ENCODE measurements around the gene TRIL. TPM values are rescaled to one million over a fixed set of nuclear protein-coding genes. Genes with fewer than 3 reads are reported as not detected.

TRIL gene
- polyA plus RNA-seq, 4 donors: 53.3 to 155 (median 64.3) TPM

DNA sequence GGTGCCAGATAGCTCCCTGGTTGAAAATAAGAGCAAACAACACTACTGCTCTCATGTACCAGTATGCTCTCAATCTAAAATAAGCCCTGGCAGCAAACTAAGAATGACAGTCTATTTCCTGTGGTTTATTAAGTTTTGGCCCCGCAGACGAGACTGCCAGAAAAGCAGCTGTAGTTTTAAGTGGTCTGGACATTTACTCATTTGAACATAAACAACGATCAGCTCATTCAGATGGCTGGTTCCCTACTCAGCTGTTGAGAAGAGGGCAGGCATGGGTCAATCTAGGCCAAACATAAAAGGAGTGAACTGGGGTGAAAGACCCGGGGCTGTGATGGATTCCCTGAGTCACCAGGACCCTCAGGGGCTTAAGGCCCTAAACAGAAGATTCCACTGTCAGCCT lies 4.5 kb downstream of the TRIL start:
- no peak for DNase-seq (ENCODE audit: low read depth in 4 of 4, low spot score in 3 of 4)

DNA sequence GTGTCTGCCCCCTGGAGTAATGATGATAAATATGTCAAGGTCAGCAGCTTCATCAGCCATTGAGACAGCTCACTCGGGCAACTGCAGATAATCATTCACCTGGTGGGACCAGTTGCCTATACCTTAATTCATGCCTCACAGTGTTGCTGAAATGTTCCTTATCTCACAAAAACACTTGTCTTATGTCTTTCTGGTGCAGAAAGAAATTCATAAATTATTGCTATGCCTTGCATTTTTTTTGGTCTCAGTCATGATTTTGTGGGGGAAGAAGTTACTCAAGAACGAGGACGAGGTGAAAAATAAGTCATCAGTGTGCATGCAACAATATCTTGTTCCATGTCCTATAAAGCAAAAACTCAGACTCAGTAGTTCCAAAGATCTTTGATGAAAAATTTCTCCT lies 16.0 kb downstream of the TRIL start:
- DNase-seq (ENCODE audit: low read depth in 4 of 4, low spot score in 3 of 4): no peak

DNA sequence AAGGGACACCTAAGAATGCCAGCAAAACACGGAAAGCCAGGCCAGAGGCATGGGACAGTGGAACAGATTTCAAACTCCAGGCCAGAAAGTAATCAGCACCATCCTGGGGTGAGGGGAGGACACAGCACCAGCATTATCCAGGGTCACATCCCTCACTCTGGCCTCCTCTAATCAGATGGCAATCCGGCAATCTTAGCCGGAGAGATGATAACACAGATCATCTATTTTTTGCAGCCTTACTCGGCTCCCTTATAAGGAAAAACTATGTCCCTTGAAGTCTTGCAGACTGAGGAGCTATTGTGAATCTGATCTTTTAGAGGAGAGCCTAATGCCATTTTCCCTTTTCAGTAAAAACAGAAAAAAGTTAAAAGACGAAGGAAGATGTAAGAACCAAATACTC lies 16.5 kb downstream of the TRIL start:
- DNase-seq (ENCODE audit: low read depth in 4 of 4, low spot score in 3 of 4): no peak

DNA sequence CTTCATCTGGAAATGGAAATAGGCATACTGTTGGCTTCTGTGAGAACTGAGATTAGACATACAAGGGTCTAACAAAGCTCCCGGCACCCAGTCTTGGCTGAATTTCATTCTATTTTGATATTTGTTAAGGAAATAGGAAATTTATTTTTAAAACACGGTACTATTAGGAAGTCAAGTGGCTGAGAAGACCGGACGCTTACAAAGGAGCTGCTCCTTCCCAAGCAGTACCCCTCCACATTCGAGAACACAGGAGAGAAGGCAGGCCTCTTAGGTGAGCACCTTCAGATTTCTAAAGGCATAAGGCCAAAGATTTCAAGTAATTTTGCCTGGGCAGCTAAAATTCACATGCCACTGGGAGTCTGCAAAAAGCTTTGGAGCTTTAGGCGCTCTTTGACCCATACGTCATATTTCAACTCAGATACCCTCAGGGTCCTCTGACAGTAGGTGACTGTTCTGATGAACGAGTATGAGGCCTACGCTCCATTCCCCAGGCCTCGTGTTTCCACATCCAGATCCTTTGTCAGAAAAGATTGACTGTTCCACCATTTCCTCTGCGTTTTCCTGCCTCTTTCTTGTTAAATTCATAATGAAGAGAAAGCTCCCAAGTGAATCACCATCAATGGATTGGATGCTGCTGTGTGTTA lies 17.3 kb downstream of the TRIL start:
- no peak for DNase-seq (ENCODE audit: low read depth in 4 of 4, low spot score in 3 of 4)

DNA sequence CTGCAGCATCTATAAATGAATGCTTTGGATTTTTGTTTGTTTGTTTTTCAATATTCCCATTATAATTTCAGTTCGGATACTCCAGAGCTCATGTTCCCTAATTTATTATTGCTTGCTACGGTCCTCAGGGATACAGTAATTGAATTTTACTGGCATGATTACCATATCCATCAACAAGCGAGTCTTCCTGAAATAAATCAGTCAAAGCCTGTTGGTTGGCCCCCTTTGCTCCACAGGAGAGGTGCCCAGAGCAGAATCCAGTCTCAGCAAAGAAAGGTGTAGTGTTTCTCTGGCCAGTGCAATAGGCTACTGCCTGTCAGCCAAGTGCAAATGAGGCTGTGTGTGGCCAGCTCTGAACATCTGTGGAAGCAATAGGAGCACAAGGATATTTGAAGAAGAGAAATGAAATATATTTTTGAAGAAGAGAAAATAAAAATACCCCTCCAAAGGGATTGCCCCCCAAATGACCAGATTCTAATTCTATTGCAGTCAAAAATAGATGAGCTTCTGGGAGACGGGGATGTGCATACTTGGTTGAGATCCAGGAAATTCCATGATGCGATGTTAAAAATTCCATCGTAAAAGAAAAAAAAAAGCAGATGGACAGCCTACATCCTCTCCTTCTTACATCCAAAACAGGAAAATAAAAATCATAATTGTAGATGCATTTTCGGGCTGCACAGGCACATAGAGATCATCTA lies 18.1 kb downstream of the TRIL start:
- no peak for DNase-seq (ENCODE audit: low read depth in 4 of 4, low spot score in 3 of 4)

DNA sequence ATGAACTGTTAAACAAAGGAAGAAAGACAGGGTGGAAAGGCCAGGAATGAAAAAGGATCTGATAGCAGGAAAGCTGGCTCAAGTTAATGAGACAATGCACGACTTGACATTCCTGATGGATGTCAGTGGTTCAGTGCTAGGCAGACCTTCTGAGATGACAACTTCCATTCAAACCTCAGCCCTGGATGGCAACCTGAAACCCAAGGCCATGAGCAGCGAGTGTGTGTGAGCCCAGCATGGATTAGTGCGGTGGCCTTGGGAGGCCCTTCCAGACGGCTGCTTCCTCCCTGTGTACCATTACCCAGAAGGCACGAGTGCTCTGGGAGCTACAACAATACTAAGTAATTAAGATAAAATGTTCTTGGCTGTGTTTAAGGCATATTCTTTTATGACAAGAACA lies 18.8 kb downstream of the TRIL start:
- DNase-seq (ENCODE audit: low read depth in 4 of 4, low spot score in 3 of 4): peak in 1 of 4 donors; percentile 51

DNA sequence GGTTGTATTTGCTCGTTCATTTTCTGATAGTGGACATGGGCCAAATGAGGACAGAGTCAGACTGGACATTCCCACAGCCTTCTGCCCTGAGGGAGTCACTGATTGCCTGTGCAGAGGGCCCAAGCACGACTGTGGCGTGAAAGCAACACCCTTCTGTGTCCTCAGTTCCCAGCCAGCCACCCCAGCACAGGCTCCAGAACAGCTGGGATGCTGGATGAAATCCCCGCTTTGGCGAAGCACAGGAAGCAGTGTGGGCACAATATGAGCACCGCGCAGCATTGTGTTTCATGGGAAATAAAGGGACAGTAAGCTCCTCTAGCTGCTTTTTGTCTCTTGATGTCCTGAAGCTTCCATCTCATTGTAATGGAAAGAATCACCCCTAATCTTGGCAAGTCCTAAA lies 20.5 kb downstream of the TRIL start:
- DNase-seq (ENCODE audit: low read depth in 4 of 4, low spot score in 3 of 4): no peak

DNA sequence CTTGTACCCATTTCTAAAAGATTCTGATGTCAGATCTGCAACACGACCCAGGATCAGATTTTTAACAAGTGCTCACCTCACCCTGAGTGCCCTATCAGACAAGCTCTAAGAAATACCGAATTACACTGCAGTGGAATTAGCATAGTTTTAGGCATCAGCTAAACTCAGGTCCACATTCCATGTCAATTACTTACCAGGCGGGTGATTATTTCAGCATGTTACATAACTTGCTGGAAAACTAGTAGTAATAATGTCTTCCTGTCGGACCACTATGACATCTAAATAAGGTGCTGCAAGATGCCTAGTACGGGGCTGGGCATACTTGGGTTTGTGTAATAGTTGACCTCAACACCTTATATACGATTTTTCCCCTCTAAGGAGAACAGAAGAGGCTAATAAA lies 21.0 kb downstream of the TRIL start:
- no peak for DNase-seq (ENCODE audit: low read depth in 4 of 4, low spot score in 3 of 4)

DNA sequence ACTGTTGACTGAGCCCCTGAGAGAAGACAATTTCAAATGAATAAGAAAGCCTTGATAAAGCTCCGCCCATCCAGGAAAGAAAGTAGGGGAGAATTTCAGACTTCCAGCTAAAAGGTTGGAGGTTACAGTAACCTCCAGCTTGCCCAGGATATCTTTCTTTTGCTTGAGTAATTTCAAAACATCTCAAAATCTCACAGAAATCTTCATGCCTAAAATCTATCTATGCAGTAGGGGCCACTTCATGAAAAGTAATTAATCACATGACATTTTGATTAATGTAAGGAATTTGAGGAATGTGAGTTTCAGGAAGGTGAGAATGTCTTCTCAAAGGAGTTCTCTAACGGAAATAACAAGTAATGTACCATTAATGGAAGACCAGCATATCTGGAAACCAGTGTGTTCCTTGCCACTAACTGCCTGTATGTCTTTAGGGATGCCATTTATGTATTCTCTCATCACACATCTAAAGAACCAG lies 24.2 kb downstream of the TRIL start:
- DNase-seq (ENCODE audit: low read depth in 4 of 4, low spot score in 3 of 4): no peak

DNA sequence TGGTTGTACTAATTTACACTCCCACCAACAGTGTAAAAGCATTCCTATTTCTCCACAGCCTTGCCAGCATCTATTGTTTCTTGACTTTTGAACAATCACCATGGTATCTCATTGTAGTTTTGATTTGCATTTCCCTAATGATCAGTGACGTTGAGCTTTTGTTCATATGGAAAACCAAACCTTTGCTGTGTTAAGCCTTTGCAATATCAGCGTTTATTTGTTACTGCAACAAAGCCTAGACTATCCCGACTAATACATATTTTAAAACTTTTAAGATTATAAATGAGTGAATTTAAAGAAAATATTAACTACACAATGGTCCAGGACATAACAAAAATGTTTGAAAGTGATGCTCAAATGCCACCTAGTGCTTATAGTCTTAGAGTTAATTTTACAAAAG lies 26.6 kb downstream of the TRIL start:
- DNase-seq (ENCODE audit: low read depth in 4 of 4, low spot score in 3 of 4): no peak

DNA sequence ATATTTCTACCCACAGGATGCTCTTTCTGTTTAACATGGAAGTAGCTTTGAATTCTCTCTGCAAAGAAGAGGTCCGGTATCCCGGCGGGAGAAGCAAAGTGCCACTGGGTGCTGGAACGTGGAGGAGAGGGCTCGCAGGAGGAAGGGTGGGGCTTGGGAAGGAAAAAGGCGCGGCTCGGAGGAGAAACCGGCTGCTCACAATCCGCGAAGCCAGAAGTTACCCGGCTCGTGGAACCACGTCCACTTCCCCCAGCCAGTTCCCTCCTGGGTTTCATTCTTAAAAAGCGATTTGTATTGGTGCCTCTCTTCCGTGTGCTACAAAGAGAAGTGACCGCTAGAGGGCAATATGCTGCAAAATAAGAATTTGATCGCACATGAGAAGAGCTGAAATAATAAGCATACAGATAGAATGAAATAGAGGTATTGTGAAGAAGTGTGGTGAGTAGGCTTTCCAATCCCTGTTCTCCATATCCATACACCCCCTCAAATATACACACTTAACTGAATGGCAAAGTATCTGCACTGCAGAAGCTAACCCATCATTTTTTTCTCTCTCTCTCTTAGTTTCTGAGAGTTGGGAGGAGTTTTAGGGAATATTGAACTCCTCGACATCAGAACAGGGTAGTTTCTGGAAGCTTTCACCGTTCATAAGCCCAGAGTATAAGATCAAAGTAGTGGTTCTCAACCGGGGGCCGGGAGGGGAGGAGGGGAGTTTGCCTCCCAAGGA lies 31.1 kb downstream of the TRIL start:
- peak; percentile 81 to 91 (median 84) for DNase-seq (ENCODE audit: low read depth in 4 of 4, low spot score in 3 of 4)

DNA sequence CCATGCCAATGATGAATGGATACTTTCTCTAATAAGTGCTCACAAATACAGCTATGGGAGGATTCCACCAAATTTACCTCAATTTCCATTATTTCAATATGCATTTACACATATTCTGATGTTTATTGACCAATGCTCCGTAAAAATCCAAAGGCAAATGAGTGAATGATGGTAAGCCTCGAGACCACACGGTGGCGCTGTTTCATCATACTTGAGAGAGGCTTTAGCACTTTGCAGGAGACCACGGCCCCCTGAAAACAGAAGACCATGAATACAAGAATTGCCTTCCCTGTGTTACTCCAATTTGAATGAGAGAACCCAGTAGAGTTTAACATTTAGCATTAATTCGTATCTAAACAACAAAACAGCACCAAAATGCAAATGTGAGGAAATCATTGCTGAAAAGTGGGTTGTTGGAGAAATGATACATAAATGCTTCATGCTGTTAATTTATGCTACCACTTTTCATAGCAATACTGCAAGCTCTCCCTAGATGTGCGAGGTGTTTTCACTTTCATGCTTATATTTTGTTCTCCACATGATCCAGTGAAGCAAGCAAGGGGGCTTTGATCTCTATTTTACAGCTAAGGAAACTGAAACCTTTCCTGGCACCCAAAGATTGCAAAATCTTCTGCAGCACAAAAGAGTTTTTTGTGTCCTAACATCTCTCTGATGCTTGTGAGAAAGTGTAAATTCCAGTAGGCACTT lies 35.4 kb downstream of the TRIL start:
- peak in 2 of 4 donors; percentile 75 to 79 for DNase-seq (ENCODE audit: low read depth in 4 of 4, low spot score in 3 of 4)

DNA sequence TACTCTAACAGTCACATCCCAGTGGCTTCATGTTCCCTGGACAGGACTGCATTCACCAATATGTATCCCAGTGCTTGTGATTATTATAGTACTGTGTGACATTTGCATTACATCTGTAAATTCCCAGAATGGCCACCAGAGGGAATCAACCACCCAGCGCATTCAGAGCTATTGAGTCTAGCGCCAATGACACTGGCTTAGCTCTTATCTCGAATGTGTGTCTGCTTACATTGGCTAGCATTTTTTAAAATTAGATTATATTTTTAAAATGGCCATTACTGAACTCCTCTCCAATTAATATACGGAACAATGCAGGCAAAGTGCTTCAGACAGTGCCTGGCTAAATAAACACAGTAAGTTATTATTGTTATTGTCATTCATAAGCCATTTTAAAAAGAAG lies 36.3 kb downstream of the TRIL start:
- DNase-seq (ENCODE audit: low read depth in 4 of 4, low spot score in 3 of 4): no peak

DNA sequence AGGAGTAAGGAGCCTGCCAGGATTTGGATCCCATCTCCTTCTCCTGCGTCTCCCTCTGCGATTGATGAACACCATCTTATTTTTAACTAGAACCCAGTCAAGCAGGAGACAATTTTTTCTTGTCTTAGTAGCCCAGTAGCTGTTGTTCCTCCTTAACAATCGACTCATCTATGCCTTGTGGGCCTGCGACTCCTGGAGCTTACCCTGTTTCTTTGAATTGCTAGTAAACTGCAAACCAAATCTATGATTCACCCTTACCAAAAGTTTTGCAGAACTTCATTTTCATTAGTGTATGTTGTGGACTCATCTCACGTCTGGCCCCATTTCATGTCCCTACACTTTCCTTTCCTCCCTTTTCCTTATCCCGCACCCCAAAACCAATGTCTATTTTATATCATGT lies 37.7 kb downstream of the TRIL start:
- no peak for DNase-seq (ENCODE audit: low read depth in 4 of 4, low spot score in 3 of 4)

DNA sequence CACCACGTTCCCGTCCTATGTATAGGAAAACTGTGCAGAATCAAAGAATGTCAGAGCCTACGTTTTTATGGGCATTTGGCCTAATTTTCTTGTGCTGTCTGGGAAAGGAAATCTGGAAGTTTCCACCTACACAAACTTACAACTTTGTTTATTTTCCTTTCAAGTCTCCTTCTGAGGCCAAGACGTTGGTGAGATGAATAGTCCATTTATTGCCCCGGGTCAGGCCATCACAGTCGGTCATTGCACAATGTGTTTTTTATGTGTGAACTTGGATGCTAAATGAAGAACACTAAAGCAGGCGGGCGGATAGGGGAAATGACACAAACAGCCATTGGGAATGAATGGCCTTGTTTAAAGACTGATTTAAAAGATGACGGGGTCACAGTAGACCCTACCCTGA lies 38.6 kb downstream of the TRIL start:
- no peak for DNase-seq (ENCODE audit: low read depth in 4 of 4, low spot score in 3 of 4)

DNA sequence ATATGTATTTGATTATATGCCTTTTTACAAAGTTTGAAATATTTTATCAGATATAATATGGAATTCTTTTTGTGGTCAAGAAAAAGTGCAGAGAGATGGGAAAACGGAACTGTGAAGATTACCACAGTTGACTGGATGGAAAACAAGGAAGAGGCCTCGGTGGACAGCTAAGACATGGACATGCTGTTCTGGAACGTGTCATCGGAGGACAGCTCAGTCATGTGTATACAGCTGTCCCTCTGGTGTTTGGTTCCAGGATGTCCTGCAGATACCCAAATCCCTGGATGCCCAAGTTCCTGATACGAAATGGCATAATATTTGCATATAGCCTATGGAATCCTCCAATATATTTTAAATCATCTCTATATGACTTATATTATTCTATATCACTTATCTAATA lies 49.4 kb downstream of the TRIL start:
- no peak for DNase-seq (ENCODE audit: low read depth in 4 of 4, low spot score in 3 of 4)

DNA sequence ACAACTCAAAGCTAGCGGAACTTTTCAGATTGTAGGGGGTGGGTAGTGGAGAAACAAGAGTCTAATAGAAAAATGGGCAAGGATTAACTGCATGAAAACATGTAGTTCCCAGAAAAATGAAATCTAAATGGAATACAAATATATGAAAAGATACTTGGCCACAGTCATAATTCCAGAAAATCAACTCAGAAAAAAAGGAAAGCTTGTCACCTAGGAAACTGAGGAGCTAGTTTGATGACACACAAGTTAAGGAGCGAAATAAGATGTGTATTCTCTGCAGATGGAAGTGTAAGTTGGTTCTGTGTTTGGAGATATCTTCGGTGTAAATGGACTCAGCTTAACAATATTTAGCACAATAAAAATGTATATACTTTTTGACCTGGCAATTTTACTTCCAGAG lies 52.7 kb downstream of the TRIL start:
- no peak for DNase-seq (ENCODE audit: low read depth in 4 of 4, low spot score in 3 of 4)

DNA sequence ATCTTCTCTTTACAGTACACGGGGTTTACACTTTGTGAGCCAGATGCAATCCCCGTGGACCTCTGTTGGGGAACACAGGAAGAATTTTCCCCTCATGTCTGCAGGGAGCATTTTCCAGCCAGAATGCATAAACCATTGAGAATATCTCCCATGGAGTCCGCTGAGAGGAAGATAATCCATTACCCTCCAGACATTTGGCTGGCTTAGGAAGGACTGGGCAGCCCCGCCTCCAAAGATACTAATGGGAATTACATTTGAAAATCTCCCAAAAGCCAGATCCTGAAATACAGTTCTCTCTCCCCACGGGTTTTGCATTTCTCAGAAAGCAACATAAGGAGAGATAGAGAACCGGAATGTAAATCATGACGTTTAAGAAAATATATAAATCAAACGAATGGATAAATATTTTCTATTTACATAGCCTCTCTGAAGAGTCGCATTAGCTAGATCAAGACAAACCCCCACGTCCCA lies 53.5 kb downstream of the TRIL start:
- no peak for DNase-seq (ENCODE audit: low read depth in 4 of 4, low spot score in 3 of 4)

DNA sequence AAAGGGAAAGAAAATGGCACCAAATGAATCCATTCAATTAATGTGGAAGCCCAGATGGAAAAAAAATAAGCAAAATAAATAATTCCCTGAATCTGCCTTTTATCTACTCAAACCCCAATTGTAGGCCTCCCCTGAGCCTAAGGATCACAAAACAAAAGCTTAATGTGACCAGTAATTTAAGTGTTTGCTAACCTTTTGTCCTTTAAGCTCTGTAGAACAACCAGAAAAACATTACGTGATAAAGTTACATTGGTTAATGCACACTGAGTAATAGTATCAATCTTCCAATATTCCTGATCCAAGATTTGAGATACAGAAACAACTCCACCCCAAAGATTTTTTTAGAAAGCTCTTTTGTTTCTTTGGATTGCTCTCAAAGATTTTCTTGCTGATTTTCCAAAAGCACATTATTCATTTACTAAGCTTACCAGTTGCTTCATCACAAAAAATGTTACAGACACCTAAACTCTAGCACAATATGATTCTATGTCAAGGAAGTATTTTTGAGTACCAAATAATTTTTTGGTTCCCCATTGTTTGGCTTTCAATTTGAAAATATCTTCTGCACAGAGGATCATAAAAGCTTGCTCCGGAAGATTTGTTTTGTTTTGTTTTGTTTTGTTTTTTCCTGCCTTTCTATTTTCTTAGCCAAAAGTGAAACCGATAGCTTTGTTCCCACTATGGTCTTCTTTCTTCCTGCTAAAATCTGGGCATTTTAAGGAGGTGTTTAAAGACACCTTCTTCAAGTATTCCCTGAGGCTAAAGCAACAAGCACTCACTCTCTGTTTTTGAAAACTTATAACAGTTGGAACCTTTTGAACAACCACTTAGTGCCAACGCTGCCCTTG lies 54.2 kb downstream of the TRIL start:
- no peak for DNase-seq (ENCODE audit: low read depth in 4 of 4, low spot score in 3 of 4)

Data from left renal pelvis (tissue), 4 donors.